Liver (tissue), 3 donors: ENCODE data around the gene NTM.

Source experiments
- EGR1 ChIP-seq, 2 donors: IDR thresholded peaks; 2 replicates each; pipeline ENCODE4 v1.6.1; 2016 to 2018; ENCODE audit warnings: antibody characterized with exemption in 2 of 2, low read depth in 2 of 2
- FOXA1 ChIP-seq: IDR thresholded peaks from 2 replicates; pipeline ENCODE4 v1.6.1; 2016; ENCODE audit warnings: antibody characterized with exemption
- GABPA ChIP-seq, 2 donors: IDR thresholded peaks in 1 of 2; conservative IDR thresholded peaks in 1 of 2; 2 replicates each; pipeline ENCODE4 v1.6.1; 2016; ENCODE audit warnings: antibody characterized with exemption in 2 of 2, mild to moderate bottlenecking in 1 of 2, moderate library complexity in 1 of 2
- HNF4G ChIP-seq: IDR thresholded peaks from 2 replicates; pipeline ENCODE4 v1.6.1; 2016; ENCODE audit warnings: antibody characterized with exemption
- JUND ChIP-seq, 2 donors: IDR thresholded peaks; 2 replicates each; pipeline ENCODE4 v1.6.1; 2016; ENCODE audit warnings: antibody characterized with exemption in 2 of 2
- NR2F2 ChIP-seq: IDR thresholded peaks from 2 replicates; pipeline ENCODE4 v1.6.1; 2016; ENCODE audit warnings: antibody characterized with exemption
- RAD21 ChIP-seq, 2 donors: IDR thresholded peaks; 2 replicates each; pipeline ENCODE4 v1.6.1; 2016; ENCODE audit warnings: antibody characterized with exemption in 2 of 2, mild to moderate bottlenecking in 2 of 2
- SP1 ChIP-seq: IDR thresholded peaks from 2 replicates; pipeline ENCODE4 v1.6.1; 2018; ENCODE audit warnings: antibody characterized with exemption, mild to moderate bottlenecking
- TAF1 ChIP-seq: conservative IDR thresholded peaks from 2 replicates; pipeline ENCODE4 v1.6.1; 2016; ENCODE audit warnings: antibody characterized with exemption, mild to moderate bottlenecking
- YY1 ChIP-seq: IDR thresholded peaks from 2 replicates; pipeline ENCODE4 v1.6.1; 2016; ENCODE audit warnings: antibody characterized with exemption, mild to moderate bottlenecking
- TF ChIP-seq, protein P1 (sequence below): fragments of 150-350 bp; IDR thresholded peaks from 2 replicates; pipeline ENCODE4 v1.5.1; 2017; ENCODE audit warnings: improper control_type of control experiment, low read depth, low read length; ENCODE audit not compliant: missing input control
- TF ChIP-seq, protein P2 (sequence below): IDR thresholded peaks from 2 replicates; pipeline ENCODE4 v1.6.1; 2016; ENCODE audit warnings: antibody characterized with exemption, mild to moderate bottlenecking
- TF ChIP-seq, protein P3 (sequence below): IDR thresholded peaks from 2 replicates; pipeline ENCODE4 v1.6.1; 2016; ENCODE audit warnings: antibody characterized with exemption
- TF ChIP-seq, protein P4 (sequence below): IDR thresholded peaks from 2 replicates; pipeline ENCODE4 v1.6.1; 2016; ENCODE audit warnings: antibody characterized with exemption
- donor health status: healthy.
- donor health status: healthy.

DNA sequence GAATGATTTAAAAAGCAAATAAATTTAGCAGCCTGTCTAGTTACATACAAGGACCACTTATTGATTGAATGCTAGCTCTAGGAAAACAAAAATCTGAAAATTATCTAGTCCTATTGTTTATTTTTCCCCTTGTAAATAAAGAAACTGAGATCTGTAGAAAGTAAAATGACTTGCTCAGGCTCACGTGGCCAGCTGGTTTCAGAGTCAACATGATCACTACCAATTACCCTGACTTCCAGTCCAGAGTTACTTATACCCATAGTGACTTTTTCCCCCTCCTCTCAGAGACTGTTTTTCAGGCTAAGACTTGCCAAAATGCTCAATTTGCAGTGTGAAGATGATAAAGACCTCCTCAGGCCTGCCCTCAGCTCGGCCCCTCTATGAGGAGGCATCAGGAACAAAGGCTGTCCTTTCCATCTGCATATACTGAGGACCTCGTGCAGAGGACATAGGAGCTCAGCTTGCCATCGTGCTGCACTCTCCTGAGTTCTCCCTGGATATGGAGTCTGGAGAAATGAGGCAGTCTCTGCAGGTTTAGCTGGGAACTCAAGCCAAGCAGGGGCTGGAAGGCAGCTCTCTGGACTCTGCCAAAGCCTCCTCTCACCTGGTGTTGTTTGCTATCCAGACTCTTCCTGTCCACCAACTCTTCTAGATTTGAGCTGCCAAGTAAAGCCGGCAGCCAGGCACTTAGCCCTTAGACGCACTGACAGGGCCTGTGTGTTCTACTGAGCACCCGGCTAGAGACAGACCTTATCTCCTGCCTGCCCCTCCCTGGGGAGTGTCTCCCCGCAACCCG lies 883.3 kb downstream of the NTM start:
- TF ChIP-seq, protein P1, sequence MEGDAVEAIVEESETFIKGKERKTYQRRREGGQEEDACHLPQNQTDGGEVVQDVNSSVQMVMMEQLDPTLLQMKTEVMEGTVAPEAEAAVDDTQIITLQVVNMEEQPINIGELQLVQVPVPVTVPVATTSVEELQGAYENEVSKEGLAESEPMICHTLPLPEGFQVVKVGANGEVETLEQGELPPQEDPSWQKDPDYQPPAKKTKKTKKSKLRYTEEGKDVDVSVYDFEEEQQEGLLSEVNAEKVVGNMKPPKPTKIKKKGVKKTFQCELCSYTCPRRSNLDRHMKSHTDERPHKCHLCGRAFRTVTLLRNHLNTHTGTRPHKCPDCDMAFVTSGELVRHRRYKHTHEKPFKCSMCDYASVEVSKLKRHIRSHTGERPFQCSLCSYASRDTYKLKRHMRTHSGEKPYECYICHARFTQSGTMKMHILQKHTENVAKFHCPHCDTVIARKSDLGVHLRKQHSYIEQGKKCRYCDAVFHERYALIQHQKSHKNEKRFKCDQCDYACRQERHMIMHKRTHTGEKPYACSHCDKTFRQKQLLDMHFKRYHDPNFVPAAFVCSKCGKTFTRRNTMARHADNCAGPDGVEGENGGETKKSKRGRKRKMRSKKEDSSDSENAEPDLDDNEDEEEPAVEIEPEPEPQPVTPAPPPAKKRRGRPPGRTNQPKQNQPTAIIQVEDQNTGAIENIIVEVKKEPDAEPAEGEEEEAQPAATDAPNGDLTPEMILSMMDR: no peak
- TF ChIP-seq SP1: no peak
- TF ChIP-seq, protein P2, sequence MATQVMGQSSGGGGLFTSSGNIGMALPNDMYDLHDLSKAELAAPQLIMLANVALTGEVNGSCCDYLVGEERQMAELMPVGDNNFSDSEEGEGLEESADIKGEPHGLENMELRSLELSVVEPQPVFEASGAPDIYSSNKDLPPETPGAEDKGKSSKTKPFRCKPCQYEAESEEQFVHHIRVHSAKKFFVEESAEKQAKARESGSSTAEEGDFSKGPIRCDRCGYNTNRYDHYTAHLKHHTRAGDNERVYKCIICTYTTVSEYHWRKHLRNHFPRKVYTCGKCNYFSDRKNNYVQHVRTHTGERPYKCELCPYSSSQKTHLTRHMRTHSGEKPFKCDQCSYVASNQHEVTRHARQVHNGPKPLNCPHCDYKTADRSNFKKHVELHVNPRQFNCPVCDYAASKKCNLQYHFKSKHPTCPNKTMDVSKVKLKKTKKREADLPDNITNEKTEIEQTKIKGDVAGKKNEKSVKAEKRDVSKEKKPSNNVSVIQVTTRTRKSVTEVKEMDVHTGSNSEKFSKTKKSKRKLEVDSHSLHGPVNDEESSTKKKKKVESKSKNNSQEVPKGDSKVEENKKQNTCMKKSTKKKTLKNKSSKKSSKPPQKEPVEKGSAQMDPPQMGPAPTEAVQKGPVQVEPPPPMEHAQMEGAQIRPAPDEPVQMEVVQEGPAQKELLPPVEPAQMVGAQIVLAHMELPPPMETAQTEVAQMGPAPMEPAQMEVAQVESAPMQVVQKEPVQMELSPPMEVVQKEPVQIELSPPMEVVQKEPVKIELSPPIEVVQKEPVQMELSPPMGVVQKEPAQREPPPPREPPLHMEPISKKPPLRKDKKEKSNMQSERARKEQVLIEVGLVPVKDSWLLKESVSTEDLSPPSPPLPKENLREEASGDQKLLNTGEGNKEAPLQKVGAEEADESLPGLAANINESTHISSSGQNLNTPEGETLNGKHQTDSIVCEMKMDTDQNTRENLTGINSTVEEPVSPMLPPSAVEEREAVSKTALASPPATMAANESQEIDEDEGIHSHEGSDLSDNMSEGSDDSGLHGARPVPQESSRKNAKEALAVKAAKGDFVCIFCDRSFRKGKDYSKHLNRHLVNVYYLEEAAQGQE: no peak
- no peak for TF ChIP-seq YY1
- TF ChIP-seq EGR1 (IDR thresholded peaks at IDR 0.05; ENCODE audit: low read depth in 2 of 2): no peak
- no peak for TF ChIP-seq FOXA1
- no peak for TF ChIP-seq TAF1
- no peak for TF ChIP-seq NR2F2
- TF ChIP-seq, protein P3, sequence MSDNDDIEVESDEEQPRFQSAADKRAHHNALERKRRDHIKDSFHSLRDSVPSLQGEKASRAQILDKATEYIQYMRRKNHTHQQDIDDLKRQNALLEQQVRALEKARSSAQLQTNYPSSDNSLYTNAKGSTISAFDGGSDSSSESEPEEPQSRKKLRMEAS: no peak
- TF ChIP-seq GABPA (IDR thresholded peaks at IDR 0.05 in 1 of 2, conservative IDR thresholded peaks at IDR 0.05 in 1 of 2): no peak
- TF ChIP-seq, protein P4, sequence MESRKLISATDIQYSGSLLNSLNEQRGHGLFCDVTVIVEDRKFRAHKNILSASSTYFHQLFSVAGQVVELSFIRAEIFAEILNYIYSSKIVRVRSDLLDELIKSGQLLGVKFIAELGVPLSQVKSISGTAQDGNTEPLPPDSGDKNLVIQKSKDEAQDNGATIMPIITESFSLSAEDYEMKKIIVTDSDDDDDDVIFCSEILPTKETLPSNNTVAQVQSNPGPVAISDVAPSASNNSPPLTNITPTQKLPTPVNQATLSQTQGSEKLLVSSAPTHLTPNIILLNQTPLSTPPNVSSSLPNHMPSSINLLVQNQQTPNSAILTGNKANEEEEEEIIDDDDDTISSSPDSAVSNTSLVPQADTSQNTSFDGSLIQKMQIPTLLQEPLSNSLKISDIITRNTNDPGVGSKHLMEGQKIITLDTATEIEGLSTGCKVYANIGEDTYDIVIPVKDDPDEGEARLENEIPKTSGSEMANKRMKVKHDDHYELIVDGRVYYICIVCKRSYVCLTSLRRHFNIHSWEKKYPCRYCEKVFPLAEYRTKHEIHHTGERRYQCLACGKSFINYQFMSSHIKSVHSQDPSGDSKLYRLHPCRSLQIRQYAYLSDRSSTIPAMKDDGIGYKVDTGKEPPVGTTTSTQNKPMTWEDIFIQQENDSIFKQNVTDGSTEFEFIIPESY: no peak
- TF ChIP-seq RAD21 (IDR thresholded peaks at IDR 0.05): no peak
- no peak for TF ChIP-seq JUND (IDR thresholded peaks at IDR 0.05)
- no peak for TF ChIP-seq HNF4G
